WTC11 (cell line): ENCODE measurements around the gene RAB40B. TPM values are rescaled to one million over a fixed set of nuclear protein-coding genes. Genes with fewer than 3 reads are reported as not detected.

Experiments used
- ATAC-seq: fragments of 200-7000 bp; cut with Tn5 transposase; 2 replicates; pipeline ENCODE4 v1.10.0; 2021; ENCODE audit warnings: mild to moderate bottlenecking, moderate library complexity
- CTCF ChIA-PET: fragments of 300-600 bp; sonication (Branson Sonifier 250); formaldehyde crosslinking; loops from one replicate; lab custom pipeline; 2021; ENCODE audit warnings: antibody characterized with exemption; lab: Charles Lee
- POLR2A ChIA-PET: fragments of 350-600 bp; sonication (Branson Sonifier 250); formaldehyde crosslinking; loops from one replicate; lab custom pipeline; 2021; ENCODE audit warnings: antibody characterized with exemption; lab: Charles Lee
- DNase-seq: peaks from one replicate; pipeline ENCODE4 v3.0.0; 2021; ENCODE audit warnings: low spot score
- H3K27ac Mint-ChIP-seq: 2 replicates; pipeline ENCODE4 v1.8.0; 2021; ENCODE audit warnings: mixed read lengths
- H3K27me3 Mint-ChIP-seq: 2 replicates; pipeline ENCODE4 v1.8.0; 2021; ENCODE audit warnings: low read depth, mild to moderate bottlenecking, moderate library complexity, mixed read lengths
- H3K36me3 Mint-ChIP-seq: 2 replicates; pipeline ENCODE4 v1.8.0; 2021; ENCODE audit warnings: mixed read lengths
- H3K4me1 Mint-ChIP-seq: 2 replicates; pipeline ENCODE4 v1.8.0; 2022; ENCODE audit warnings: mixed read lengths
- H3K4me3 Mint-ChIP-seq: 2 replicates; pipeline ENCODE4 v1.8.0; 2021; ENCODE audit warnings: mild to moderate bottlenecking, moderate library complexity, mixed read lengths
- H3K9me3 Mint-ChIP-seq: 2 replicates; pipeline ENCODE4 v1.8.0; 2021; ENCODE audit warnings: mixed read lengths
- AR ChIP-seq: fragments of 250-450 bp; sonication (Bioruptor Pico); IDR thresholded peaks from 2 replicates; pipeline ENCODE4 v1.9.0; 2021; ENCODE audit warnings: mild to moderate bottlenecking
- CREM ChIP-seq: sonication (generic); formaldehyde crosslinking; IDR thresholded peaks from 2 replicates; pipeline ENCODE4 v1.8.1; 2022; ENCODE audit warnings: mild to moderate bottlenecking, missing genetic modification reagents, moderate library complexity
- GTF2I ChIP-seq: fragments of 250-450 bp; sonication (Bioruptor Pico); conservative IDR thresholded peaks from 2 replicates; pipeline ENCODE4 v1.4.0; 2021; ENCODE audit warnings: mild to moderate bottlenecking
- NFE2L1 ChIP-seq: sonication (generic); formaldehyde crosslinking; IDR thresholded peaks from 2 replicates; pipeline ENCODE4 v1.8.1; 2023; ENCODE audit warnings: missing genetic modification reagents
- NR2C2 ChIP-seq: sonication (generic); formaldehyde crosslinking; IDR thresholded peaks from 2 replicates; pipeline ENCODE4 v1.8.0; 2022; ENCODE audit warnings: mild to moderate bottlenecking, missing genetic modification reagents
- SOX15 ChIP-seq: fragments of 250-450 bp; sonication (Bioruptor Pico); IDR thresholded peaks from 2 replicates; pipeline ENCODE4 v1.9.0; 2021; ENCODE audit warnings: mild to moderate bottlenecking
- ZMAT4 ChIP-seq: fragments of 250-450 bp; sonication (Bioruptor Pico); IDR thresholded peaks from 2 replicates; pipeline ENCODE4 v1.9.0; 2021; ENCODE audit warnings: mild to moderate bottlenecking
- ZNF232 ChIP-seq: sonication (generic); formaldehyde crosslinking; IDR thresholded peaks from 2 replicates; pipeline ENCODE4 v1.8.0; 2022; ENCODE audit warnings: mild to moderate bottlenecking, missing genetic modification reagents
- ZNF317 ChIP-seq: sonication (generic); formaldehyde crosslinking; IDR thresholded peaks from 2 replicates; pipeline ENCODE4 v1.8.1; 2023; ENCODE audit warnings: low read depth, mild to moderate bottlenecking, moderate library complexity, missing genetic modification reagents, borderline replicate concordance
- ZNF396 ChIP-seq: fragments of 250-450 bp; sonication (Bioruptor Pico); IDR thresholded peaks from 2 replicates; pipeline ENCODE4 v1.8.0; 2021; ENCODE audit warnings: mild to moderate bottlenecking, moderate library complexity, borderline replicate concordance
- ZNF532 ChIP-seq: fragments of 250-450 bp; sonication (Bioruptor Pico); IDR thresholded peaks from 2 replicates; pipeline ENCODE4 v1.9.0; 2021; ENCODE audit warnings: mild to moderate bottlenecking, borderline replicate concordance
- total RNA-seq: library from RNA; stranded (reverse); gene quantifications from 3 replicates; pipeline ENCODE4 v1.2.3, GENCODE V29; 2021
- TF ChIP-seq, protein P1 (sequence below): sonication (generic); formaldehyde crosslinking; IDR thresholded peaks from 2 replicates; pipeline ENCODE4 v1.8.0; 2023; ENCODE audit warnings: missing genetic modification reagents, mild to moderate bottlenecking, borderline replicate concordance
- TF ChIP-seq, protein P2 (sequence below): sonication (generic); formaldehyde crosslinking; IDR thresholded peaks from 2 replicates; pipeline ENCODE4 v1.8.1; 2022; ENCODE audit warnings: low read depth, missing genetic modification reagents, borderline replicate concordance

Gene RAB40B
- total RNA-seq, 1 experiment from 2014 or later: 3.1 TPM

GRCh38 chr17:82644148-82644547 lies 54.4 kb downstream of the RAB40B start (continued):
- TF ChIP-seq, protein P1, sequence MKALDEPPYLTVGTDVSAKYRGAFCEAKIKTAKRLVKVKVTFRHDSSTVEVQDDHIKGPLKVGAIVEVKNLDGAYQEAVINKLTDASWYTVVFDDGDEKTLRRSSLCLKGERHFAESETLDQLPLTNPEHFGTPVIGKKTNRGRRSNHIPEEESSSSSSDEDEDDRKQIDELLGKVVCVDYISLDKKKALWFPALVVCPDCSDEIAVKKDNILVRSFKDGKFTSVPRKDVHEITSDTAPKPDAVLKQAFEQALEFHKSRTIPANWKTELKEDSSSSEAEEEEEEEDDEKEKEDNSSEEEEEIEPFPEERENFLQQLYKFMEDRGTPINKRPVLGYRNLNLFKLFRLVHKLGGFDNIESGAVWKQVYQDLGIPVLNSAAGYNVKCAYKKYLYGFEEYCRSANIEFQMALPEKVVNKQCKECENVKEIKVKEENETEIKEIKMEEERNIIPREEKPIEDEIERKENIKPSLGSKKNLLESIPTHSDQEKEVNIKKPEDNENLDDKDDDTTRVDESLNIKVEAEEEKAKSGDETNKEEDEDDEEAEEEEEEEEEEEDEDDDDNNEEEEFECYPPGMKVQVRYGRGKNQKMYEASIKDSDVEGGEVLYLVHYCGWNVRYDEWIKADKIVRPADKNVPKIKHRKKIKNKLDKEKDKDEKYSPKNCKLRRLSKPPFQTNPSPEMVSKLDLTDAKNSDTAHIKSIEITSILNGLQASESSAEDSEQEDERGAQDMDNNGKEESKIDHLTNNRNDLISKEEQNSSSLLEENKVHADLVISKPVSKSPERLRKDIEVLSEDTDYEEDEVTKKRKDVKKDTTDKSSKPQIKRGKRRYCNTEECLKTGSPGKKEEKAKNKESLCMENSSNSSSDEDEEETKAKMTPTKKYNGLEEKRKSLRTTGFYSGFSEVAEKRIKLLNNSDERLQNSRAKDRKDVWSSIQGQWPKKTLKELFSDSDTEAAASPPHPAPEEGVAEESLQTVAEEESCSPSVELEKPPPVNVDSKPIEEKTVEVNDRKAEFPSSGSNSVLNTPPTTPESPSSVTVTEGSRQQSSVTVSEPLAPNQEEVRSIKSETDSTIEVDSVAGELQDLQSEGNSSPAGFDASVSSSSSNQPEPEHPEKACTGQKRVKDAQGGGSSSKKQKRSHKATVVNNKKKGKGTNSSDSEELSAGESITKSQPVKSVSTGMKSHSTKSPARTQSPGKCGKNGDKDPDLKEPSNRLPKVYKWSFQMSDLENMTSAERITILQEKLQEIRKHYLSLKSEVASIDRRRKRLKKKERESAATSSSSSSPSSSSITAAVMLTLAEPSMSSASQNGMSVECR (CRISPR knock-in tag): no peak
- TF ChIP-seq AR (no peak), ZNF317 (CRISPR knock-in tag) (no peak), ZNF396 (CRISPR knock-in tag) (no peak), ZNF532 (no peak), NFE2L1 (CRISPR knock-in tag) (no peak), ZMAT4 (CRISPR knock-in tag) (no peak), ZNF232 (no peak), NR2C2 (no peak), SOX15 (CRISPR knock-in tag) (no peak)
- TF ChIP-seq, protein P2, sequence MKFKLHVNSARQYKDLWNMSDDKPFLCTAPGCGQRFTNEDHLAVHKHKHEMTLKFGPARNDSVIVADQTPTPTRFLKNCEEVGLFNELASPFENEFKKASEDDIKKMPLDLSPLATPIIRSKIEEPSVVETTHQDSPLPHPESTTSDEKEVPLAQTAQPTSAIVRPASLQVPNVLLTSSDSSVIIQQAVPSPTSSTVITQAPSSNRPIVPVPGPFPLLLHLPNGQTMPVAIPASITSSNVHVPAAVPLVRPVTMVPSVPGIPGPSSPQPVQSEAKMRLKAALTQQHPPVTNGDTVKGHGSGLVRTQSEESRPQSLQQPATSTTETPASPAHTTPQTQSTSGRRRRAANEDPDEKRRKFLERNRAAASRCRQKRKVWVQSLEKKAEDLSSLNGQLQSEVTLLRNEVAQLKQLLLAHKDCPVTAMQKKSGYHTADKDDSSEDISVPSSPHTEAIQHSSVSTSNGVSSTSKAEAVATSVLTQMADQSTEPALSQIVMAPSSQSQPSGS (CRISPR knock-in tag): no peak

DNA sequence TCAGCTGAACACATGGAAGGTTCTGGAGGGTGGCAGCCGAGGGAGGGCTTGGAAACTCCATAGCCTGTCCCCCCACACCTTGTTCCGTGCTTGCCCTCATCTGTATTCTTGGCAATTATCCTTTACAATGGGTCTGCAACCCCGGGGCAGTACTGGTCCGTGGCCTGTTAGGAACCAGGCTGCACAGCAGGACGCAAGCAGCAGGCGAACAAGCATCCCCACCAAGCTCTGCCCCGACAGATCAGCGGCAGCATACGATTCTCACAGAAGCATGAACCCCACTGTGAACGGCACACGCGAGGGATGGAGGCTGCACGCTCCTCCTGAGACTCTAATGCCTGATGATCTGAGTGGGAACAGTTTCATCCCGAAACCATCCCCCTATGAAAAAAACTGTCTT lies 56.5 kb downstream of the RAB40B start:
- ChIA-PET POLR2A (no interaction called here), CTCF (no interaction called here)
- Mint-ChIP-seq H3K4me1 (peaks cover 17% of the 10 kb centered on the region), H3K9me3 (no peaks in the 10 kb centered on the region), H3K27me3 (no peaks in the 10 kb centered on the region), H3K36me3 (peaks cover 38% of the 10 kb centered on the region), H3K4me3 (no peak overlapping the region), H3K27ac (no peak overlapping the region; the same call in 1 of the 2 replicates)
- ATAC-seq (no peak), DNase-seq (no peak)
- TF ChIP-seq, protein P1 (CRISPR knock-in tag): no peak
- TF ChIP-seq CREM (CRISPR knock-in tag) (no peak), GTF2I (CRISPR knock-in tag) (no peak)
